Endothelial cell of hepatic sinusoid (primary cell): Measurements from ENCODE around the gene FOXA3.

ENCODE experiments used
- in situ Hi-C: cut with HindIII; loops from 2 replicates; pipeline ENCODE4 v1.10.0; 2017; ENCODE audit warnings: low sequenced_read_pairs

The FOXA3 gene

DNA sequence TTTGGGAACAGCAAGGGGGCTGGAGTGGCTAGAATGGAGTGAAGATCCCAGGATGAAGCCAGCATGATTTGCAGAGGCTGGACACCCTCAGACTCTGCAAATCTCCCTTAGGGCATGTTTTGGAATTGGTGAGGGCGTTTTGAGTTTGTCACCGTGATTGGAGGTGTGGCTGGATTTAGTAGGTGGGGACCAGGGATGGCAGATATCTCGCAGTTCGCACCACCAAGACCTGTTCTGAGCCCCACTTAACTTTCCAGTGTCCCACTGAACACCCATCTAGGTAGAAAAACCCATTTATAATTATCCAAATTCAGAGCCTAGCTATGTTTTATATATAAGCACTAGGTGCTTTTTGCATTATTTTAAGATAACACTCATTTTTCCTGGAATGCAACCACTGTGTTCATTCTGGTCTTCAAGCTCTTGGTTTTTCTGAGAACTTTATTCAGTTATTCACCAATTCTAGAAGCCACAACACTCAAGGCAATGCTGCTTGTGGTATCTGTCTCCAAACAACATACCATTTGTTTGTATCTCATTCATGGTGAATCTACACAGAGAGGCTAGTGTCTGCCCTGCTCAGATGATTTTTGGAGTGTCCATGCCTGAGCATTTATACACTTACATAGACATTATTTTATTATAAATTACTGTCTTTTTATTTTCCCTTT lies 53.4 kb downstream of the FOXA3 start:
- in situ Hi-C loops = no loop called here

DNA sequence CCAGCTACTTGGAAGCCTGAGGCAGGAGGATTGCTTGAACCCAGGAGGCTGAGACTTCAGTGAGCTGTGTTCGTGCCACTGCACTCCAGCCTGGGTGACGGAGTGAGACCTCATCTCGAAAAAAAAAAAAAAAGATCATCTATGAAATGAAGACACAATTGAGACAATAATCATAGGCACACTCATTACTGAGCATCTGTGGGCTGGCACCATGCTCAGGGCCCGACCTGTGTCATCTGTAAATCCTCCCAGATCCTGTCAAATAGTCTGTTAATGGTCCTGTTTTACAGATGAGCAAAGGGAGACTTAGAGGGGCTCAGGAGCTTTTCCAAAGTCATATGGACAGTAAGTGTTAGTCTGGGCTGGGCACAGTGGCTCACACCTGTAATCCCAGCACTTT lies 54.6 kb downstream of the FOXA3 start:
- in situ Hi-C loops = no loop called here

DNA sequence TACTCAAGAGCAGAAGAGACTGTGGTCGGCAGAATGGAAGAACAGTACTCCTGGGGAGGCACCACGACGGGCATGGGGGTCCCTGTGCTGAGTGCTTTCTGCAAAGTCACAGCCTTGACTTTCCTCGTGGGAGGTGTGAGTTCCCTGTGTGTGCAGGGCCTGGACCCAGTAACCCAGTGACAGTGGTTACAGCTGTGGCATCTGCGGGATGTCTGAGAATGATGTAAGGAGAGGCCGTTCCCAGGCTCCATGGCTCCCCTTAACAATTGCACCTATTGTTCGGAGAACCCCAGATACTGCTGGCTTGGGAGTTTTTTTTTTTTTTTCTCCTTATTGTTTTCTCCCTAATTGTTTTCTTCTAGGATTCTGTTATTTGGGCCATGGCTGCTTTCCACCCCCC lies 55.6 kb downstream of the FOXA3 start:
- in situ Hi-C loops = no loop called here

DNA sequence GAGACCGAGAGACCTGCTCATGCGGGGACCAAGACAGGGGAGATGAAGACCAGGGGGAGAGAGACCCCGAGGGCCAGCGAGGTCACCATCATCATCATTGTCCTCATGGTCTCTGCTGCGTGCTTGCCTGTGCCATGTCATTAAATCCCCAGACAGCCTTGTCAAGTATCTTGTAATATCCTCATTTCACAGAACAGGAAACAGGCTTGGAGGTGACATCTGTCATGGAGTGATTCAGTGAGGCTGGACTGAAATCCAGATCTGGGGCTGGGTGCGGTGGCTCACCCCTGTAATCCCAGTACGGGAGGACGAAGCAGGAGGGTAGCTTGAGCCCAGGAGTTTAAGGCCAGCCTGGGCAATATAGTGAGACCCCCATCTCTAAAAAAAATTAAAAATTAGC lies 56.3 kb downstream of the FOXA3 start:
- in situ Hi-C loops = no loop called here

DNA sequence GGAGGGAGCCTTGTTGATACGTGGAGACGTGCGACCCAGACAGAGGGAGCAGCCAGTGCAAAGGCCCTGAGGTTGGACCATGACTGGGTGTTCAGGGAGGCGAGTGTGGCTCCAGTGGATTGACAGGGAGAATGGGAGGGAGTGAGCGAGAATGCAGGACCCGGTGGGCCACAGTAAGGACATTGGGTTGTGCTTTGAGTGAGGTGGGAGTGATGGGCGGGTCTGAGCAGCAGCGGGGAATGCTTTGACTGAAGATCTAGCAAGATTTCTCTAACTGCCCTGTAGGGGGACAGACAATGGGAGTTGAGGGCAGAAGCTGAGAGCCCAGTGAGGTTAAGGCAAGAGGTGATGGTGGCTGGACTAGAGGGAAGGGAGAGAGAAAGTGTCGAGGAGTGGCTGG lies 58.2 kb downstream of the FOXA3 start:
- in situ Hi-C loops = no loop called here
